Smooth muscle cell (in vitro differentiated cells): ENCODE measurements around the gene BBS5. TPM values are rescaled to one million over a fixed set of nuclear protein-coding genes. Genes with fewer than 3 reads are reported as not detected.

ENCODE experiments used
- DNase-seq: peaks from one replicate; lab custom pipeline; 2025; ENCODE audit not compliant: unreplicated experiment; lab: John Stamatoyannopoulos, UW
- H2AFZ ChIP-seq: fragments of 200-600 bp; sonication (generic); 2 replicates; pipeline ENCODE4 v1.6.0; 2016; ENCODE audit warnings: antibody characterized with exemption, low read depth, mild to moderate bottlenecking
- H3F3A ChIP-seq: fragments of 200-600 bp; sonication (generic); 2 replicates; pipeline ENCODE4 v1.6.0; 2017; ENCODE audit warnings: antibody characterized with exemption, low read depth
- H3K27ac ChIP-seq: fragments of 200-600 bp; sonication (generic); 2 replicates; pipeline ENCODE4 v1.5.1; 2016; ENCODE audit warnings: low read depth, mild to moderate bottlenecking
- H3K27me3 ChIP-seq: fragments of 200-600 bp; sonication (generic); 2 replicates; pipeline ENCODE4 v1.6.1; 2016; ENCODE audit warnings: low read depth, mild to moderate bottlenecking
- H3K36me3 ChIP-seq: fragments of 200-600 bp; sonication (generic); 2 replicates; pipeline ENCODE4 v1.5.1; 2016; ENCODE audit warnings: low read depth
- H3K4me1 ChIP-seq: fragments of 200-600 bp; sonication (generic); 2 replicates; pipeline ENCODE4 v1.5.1; 2016; ENCODE audit warnings: low read depth
- H3K4me2 ChIP-seq: fragments of 200-600 bp; sonication (generic); 2 replicates; pipeline ENCODE4 v1.6.0; 2016; ENCODE audit warnings: mild to moderate bottlenecking
- H3K4me3 ChIP-seq: fragments of 200-600 bp; sonication (generic); 2 replicates; pipeline ENCODE4 v1.5.1; 2016; ENCODE audit warnings: mild to moderate bottlenecking
- H3K79me2 ChIP-seq: fragments of 200-600 bp; sonication (generic); 2 replicates; pipeline ENCODE4 v1.6.0; 2016; ENCODE audit warnings: low read depth, mild to moderate bottlenecking
- H3K9ac ChIP-seq: fragments of 200-600 bp; sonication (generic); 2 replicates; pipeline ENCODE4 v1.6.0; 2016; ENCODE audit warnings: low read depth
- H3K9me3 ChIP-seq: fragments of 200-600 bp; sonication (generic); replicated peaks from 2 replicates; pipeline ENCODE4 v1.5.1; 2016; ENCODE audit warnings: low read depth
- H4K20me1 ChIP-seq: fragments of 200-600 bp; sonication (generic); 2 replicates; pipeline ENCODE4 v1.6.0; 2016; ENCODE audit warnings: low read depth
- CTCF ChIP-seq: fragments of 200-600 bp; sonication (generic); IDR thresholded peaks from 2 replicates; pipeline ENCODE4 v1.5.1; 2017; ENCODE audit warnings: borderline replicate concordance, mild to moderate bottlenecking, antibody characterized with exemption; ENCODE audit not compliant: insufficient read depth, poor library complexity, severe bottlenecking
- WGBS: methylation state at CpG from one replicate; pipeline ENCODE4 v1.1.7; 2016; ENCODE audit warnings: low lambda C conversion rate; 5-methylcytosine and 5-hydroxymethylcytosine counted together
- polyA plus RNA-seq: library from polyadenylated mRNA; unstranded; fragments of >200 nt; fragmentation: Nextera tagmentation; extraction: Ambion mirVana; gene quantifications from 2 replicates; pipeline ENCODE4 v1.2.1, GENCODE V29; 2016
- total RNA-seq: library from RNA; depleted of rRNA; stranded (reverse); fragments of >200 nt; gene quantifications from 2 replicates; pipeline ENCODE4 v1.2.3, GENCODE V29; 2014

Gene BBS5
- total and polyA plus RNA-seq, 2 experiments from 2014 or later, result 4.3 to 5.4 TPM

DNA sequence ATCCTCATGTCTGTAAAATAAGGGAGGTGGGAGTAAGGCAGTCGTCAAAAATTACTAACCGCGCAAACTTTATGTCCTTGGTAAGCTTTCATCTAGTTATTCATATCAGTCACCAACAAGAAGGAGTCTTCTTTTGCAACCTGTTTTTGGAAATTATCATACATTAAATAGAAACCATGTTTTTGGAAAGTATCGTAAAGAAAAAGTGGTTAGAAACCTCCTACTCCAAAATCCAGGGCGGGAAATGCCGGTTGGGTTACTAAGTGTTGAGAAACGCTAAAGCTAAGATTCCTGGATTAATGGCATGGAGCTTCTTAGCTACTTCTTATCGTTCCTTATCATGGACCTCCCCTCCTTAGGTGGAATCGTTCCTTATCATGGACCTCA lies 778 bp downstream of the BBS5 start:
- DNase-seq, result no peak
- Histone ChIP-seq H4K20me1 (no peaks in the 10 kb centered on the region), H3K27ac (no peak overlapping the region), H3K4me2 (peak overlapping the region; percentile 89), H3K4me3 (peak overlapping the region; percentile 63), H3K79me2 (no peaks in the 10 kb centered on the region), H3K4me1 (peaks cover 5% of the 10 kb centered on the region), H3F3A (no peaks in the 10 kb centered on the region), H3K36me3 (no peaks in the 10 kb centered on the region), H3K9me3 (no peaks in the 10 kb centered on the region), H3K27me3 (no peaks in the 10 kb centered on the region), H3K9ac (peak overlapping the region; percentile 39), H2AFZ (peak overlapping the region; percentile 91)
- TF ChIP-seq CTCF, result no peak
- 46% methylated on average over 9 of the region's 9 CpGs for WGBS

DNA sequence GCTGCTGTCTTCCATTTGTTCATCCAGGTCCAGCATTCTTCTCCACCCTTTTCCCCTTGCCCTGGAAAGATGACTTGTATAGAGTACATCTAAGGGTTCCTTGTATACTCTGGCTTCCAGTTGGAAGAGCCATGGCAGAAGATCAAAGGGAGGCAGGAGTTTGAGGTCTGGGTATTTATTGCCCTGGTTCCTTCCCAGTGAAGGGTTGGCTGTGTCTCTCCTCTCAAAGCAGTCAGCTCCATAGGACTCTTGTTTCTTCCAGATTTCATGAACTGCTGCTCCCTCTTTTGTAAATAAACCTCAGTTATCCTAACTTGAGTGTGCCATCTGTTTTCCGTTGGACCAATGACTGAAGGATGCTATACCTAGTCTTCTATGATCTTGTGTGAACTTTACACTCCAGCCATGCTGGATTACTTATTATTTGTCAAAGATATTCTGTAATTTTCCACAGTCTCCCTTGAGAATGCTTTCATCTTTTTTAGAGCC lies 6.4 kb downstream of the BBS5 start:
- WGBS, result 100% methylated on average over 1 of the region's 1 CpG
- Histone ChIP-seq H3K79me2 (no peaks in the 10 kb centered on the region), H3K4me3 (no peak overlapping the region), H3F3A (no peaks in the 10 kb centered on the region), H3K4me1 (no peaks in the 10 kb centered on the region), H4K20me1 (no peaks in the 10 kb centered on the region), H3K9me3 (no peaks in the 10 kb centered on the region), H2AFZ (no peak overlapping the region), H3K36me3 (no peaks in the 10 kb centered on the region), H3K27me3 (no peaks in the 10 kb centered on the region), H3K4me2 (no peak overlapping the region), H3K27ac (no peak overlapping the region), H3K9ac (no peak overlapping the region)
- TF ChIP-seq CTCF, result no peak
- DNase-seq, result no peak

DNA sequence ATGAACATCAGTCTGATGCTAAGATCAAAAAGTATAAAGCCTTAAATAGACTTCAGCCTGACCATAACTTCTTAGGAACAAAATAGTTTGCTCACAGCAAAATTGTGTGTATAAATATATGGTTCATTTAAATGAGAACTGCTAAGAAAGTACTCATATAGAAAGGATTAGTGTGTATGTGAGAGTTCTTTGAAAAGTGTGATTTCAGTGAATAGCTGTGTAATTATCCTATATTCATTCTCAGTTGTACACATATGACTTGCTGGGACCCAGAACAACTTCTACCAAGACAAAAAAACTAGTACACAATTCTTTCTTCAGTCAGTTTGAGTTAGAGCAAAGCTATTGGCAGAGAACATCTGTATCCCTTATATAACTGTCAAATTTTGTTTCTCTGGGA lies 7.2 kb downstream of the BBS5 start:
- Histone ChIP-seq H2AFZ (no peak overlapping the region), H3K36me3 (no peaks in the 10 kb centered on the region), H3K27ac (no peak overlapping the region), H3F3A (no peaks in the 10 kb centered on the region), H3K9me3 (no peaks in the 10 kb centered on the region), H3K4me2 (no peak overlapping the region), H3K4me1 (no peaks in the 10 kb centered on the region), H3K79me2 (no peaks in the 10 kb centered on the region), H3K4me3 (no peak overlapping the region), H4K20me1 (no peaks in the 10 kb centered on the region), H3K9ac (no peak overlapping the region), H3K27me3 (no peaks in the 10 kb centered on the region)
- no peak for DNase-seq
- no peak for TF ChIP-seq CTCF

DNA sequence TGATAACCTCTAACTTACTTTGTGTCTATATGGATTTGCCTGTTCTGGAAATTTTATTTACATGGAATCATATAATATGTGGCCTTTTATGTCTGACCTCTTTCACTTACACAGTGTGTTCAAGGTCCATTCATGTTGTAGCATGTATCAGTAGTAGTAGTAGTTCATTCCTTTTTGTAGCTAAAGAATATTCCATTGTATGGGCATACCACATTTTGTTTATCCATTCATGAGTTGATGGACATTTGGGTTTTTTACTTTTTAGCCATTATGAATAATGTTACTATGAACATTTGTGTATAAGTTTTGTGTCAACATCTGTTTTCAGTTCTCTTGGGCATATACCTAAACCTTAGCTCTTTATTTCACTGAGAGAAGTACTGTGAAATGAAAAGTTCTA lies 11.5 kb downstream of the BBS5 start:
- no peaks in the 10 kb centered on the region for H3K9me3 ChIP-seq
- no peaks in the 10 kb centered on the region for H3K4me1 ChIP-seq
- no peak overlapping the region for H3K9ac ChIP-seq
- no peaks in the 10 kb centered on the region for H3F3A ChIP-seq
- no peak overlapping the region for H3K27ac ChIP-seq
- no peaks in the 10 kb centered on the region for H3K79me2 ChIP-seq
- H4K20me1 ChIP-seq, result no peaks in the 10 kb centered on the region
- TF ChIP-seq CTCF, result no peak
- H3K27me3 ChIP-seq, result no peaks in the 10 kb centered on the region
- no peaks in the 10 kb centered on the region for H3K36me3 ChIP-seq
- DNase-seq, result no peak
- H2AFZ ChIP-seq, result no peak overlapping the region
- no peak overlapping the region for H3K4me2 ChIP-seq
- H3K4me3 ChIP-seq, result no peak overlapping the region
